Activated CD8-positive, alpha-beta T cell treated with anti-CD3 and anti-CD28 coated beads for 36 hours (primary cell): Measurements from ENCODE around the gene LRR1. TPM values are rescaled to one million over a fixed set of nuclear protein-coding genes. Genes with fewer than 3 reads are reported as not detected.
A peak's percentile ranks its signal among the peaks of the same experiment; 100 is the strongest.
"Not testable (repeated sequence)": the region's sequence is repeated elsewhere in the genome, so short reads cannot be mapped to it uniquely, and the experiment has no call there.

Source experiments
- ATAC-seq: fragments of 200-7000 bp; cut with Tn5 transposase; one replicate; pipeline ENCODE4 v1.10.0; 2021; ENCODE audit warnings: mild to moderate bottlenecking, moderate library complexity
- CTCF ChIA-PET: fragments of 350-600 bp; sonication (Branson Sonifier 250); formaldehyde crosslinking; loops from one replicate; lab custom pipeline; 2021; ENCODE audit warnings: antibody characterized with exemption; lab: Charles Lee
- POLR2A ChIA-PET: fragments of 350-600 bp; sonication (Branson Sonifier 250); formaldehyde crosslinking; loops from one replicate; lab custom pipeline; 2021; ENCODE audit warnings: antibody characterized with exemption; lab: Charles Lee
- DNase-seq: peaks from one replicate; pipeline ENCODE4 v3.0.0-alpha.2; 2020
- H3K27ac Mint-ChIP-seq: one replicate; pipeline ENCODE4 v1.8.0; 2021; ENCODE audit warnings: mild to moderate bottlenecking, mixed read lengths
- H3K27me3 Mint-ChIP-seq: one replicate; pipeline ENCODE4 v1.8.0; 2021; ENCODE audit warnings: mixed read lengths
- H3K36me3 Mint-ChIP-seq: one replicate; pipeline ENCODE4 v1.8.0; 2021; ENCODE audit warnings: low read depth, mixed read lengths
- H3K4me1 Mint-ChIP-seq: one replicate; pipeline ENCODE4 v1.8.0; 2021; ENCODE audit warnings: low read depth, mixed read lengths
- H3K4me3 Mint-ChIP-seq: one replicate; pipeline ENCODE4 v1.8.0; 2021; ENCODE audit warnings: mild to moderate bottlenecking, moderate library complexity, mixed read lengths
- H3K9me3 Mint-ChIP-seq: one replicate; pipeline ENCODE4 v1.8.0; 2021; ENCODE audit warnings: mixed read lengths
- intact Hi-C: fragments of 100-400 bp; cut with micrococcal nuclease; formaldehyde crosslinking; loops from one replicate; pipeline ENCODE4 v1.10.0; 2022
- total RNA-seq, 2 experiments: library from RNA; stranded (reverse); gene quantifications; one replicate each; pipeline ENCODE4 v1.2.3, GENCODE V29; 2021
- TF ChIP-seq, protein P1 (sequence below): fragments of 200-600 bp; IDR thresholded peaks from one replicate; pipeline ENCODE4 v1.8.0; 2022; ENCODE audit warnings: antibody characterized with exemption, mild to moderate bottlenecking

LRR1 gene
- total RNA-seq, 2 experiments from 2014 or later = 44.3 to 46.4 TPM

DNA sequence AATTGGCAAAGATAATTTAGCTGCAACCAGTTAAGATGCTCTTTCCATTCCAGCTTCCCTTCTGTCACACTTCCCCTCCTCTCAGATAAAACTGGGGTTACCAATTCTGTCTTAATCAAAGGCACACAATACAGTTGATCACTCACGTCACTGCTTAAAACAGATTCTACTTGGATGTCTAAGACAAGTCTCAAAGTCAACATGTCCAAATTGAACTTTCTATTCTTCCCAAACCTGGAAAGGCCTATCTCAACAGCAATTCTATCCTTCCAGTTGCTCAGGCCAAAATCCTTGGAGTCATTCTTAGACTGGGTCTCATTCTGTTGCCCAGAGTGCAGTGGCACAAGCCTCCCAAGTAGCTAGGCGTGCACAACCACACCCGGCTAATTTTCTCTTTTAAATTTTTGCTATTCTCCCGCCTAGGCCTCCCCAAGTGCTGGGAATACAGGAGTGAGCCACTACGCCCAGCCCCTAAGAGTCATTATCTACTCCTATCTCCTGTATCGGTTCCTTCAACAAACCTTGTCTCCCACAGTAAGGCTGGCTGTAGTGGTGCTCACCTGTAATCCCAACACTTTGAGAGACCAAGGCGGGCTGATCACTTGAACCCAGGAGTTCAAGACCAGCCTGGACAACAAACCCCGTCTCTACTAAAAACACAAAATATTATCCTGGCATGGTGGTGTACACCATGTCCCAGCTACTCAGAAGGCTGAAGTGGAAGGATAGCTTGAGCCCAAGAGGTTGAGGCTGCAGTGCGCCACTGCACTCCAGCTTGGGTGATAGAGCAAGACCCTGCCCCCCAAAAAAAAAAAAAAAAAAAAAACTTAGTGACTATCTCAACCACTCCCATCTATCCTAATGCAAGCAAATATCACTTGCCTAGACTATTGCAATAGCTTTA, 17.3 kb upstream of the LRR1 start:
- Mint-ChIP-seq H3K36me3 (peaks cover 85% of the 10 kb centered on the region), H3K9me3 (no peaks in the 10 kb centered on the region), H3K4me3 (peak overlapping the region; percentile 91), H3K27me3 (peaks cover 2% of the 10 kb centered on the region), H3K27ac (peak overlapping the region; percentile 57), H3K4me1 (peaks cover 59% of the 10 kb centered on the region)
- no peak for DNase-seq
- ATAC-seq = no peak
- intact Hi-C loops = no loop called here
- POLR2A ChIA-PET = interaction anchor here (0.6 to 1.7 kb wide), 6 partner anchors 14 to 815 kb away, joined by 3 to 8 read pairs (median 3); partner anchors contain the start of genes CDKL1 and DNAAF2
- TF ChIP-seq, protein P1, sequence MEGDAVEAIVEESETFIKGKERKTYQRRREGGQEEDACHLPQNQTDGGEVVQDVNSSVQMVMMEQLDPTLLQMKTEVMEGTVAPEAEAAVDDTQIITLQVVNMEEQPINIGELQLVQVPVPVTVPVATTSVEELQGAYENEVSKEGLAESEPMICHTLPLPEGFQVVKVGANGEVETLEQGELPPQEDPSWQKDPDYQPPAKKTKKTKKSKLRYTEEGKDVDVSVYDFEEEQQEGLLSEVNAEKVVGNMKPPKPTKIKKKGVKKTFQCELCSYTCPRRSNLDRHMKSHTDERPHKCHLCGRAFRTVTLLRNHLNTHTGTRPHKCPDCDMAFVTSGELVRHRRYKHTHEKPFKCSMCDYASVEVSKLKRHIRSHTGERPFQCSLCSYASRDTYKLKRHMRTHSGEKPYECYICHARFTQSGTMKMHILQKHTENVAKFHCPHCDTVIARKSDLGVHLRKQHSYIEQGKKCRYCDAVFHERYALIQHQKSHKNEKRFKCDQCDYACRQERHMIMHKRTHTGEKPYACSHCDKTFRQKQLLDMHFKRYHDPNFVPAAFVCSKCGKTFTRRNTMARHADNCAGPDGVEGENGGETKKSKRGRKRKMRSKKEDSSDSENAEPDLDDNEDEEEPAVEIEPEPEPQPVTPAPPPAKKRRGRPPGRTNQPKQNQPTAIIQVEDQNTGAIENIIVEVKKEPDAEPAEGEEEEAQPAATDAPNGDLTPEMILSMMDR = no peak
- CTCF ChIA-PET = interaction anchor here (1.7 kb wide), 1 partner anchor 119 kb away, joined by 5 read pairs; no protein-coding TSS in a partner anchor

DNA sequence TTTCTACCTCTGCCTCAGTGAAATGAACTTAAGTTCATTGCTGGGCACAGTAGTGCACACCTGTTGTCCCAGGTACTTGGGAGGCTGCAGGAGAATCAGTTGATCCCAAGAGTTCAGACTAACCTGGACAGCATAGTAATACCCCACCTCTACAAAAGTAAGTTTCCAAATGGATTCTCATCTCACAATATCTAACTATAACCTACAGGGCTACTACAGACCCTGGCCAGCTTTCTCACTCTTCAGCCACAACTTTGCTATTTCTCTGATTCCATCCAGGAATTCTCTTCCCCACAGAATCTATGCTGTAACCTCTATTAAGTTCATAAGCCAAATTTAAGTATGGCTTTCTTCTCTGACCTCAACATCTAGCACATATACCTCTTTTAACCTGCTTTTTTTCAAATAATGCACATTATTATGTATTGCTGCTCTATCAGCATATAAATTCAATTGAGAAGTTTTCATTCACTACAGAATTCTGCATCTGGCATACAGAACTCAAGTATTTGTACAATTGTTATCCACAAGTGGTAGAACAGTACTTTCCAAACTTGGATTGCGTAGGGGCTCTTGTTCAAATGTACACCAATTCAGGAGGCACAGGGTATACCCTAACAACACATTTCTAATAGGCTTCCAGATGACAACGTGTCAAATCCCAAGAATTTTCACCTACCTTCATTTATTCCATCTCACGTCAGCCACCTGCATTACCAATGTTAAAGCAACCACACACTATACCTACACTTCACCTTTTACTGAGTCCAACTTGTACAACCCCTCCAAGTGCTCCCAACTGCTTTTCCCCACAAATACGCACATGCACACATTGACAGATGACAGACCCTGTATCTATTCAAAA, 16.4 kb upstream of the LRR1 start:
- ATAC-seq = no peak
- CTCF ChIA-PET = interaction anchor here (1.7 kb wide), 1 partner anchor 120 kb away, joined by 5 read pairs; no protein-coding TSS in a partner anchor
- H3K9me3 Mint-ChIP-seq = no peaks in the 10 kb centered on the region
- H3K27me3 Mint-ChIP-seq = peaks cover 2% of the 10 kb centered on the region
- peaks cover 78% of the 10 kb centered on the region for H3K36me3 Mint-ChIP-seq
- peak overlapping the region; percentile 91 for H3K4me3 Mint-ChIP-seq
- peaks cover 58% of the 10 kb centered on the region for H3K4me1 Mint-ChIP-seq
- no peak for DNase-seq
- TF ChIP-seq, protein P1 = no peak
- POLR2A ChIA-PET = interaction anchor here (0.6 to 5.8 kb wide), 6 partner anchors 13 to 56 kb away, joined by 3 to 110 read pairs (median 6); partner anchors contain the start of genes DNAAF2, LRR1, MGAT2 and RPL36AL
- intact Hi-C loops = no loop called here
- peak overlapping the region; percentile 57 for H3K27ac Mint-ChIP-seq

DNA sequence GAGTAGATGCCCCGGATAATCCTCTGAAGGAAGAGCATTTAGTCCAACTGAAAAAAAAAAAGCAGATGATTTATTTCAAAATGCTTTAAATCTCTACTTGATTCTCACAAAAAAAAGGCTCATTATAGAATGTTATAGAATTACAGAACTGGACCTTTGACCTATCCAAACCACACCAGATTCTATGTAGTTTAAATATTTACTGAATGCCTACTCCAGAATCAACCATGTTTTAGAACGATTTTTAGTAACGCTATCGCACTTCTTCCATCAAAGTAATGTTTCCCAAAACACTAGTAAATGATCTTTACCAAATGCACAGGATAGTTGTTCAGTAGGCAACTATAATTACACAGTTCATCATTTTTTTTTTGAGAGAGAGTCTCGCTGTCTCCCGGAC, 15.1 kb upstream of the LRR1 start:
- ChIA-PET POLR2A (interaction anchor here (1.4 to 5.8 kb wide), 5 partner anchors 13 to 51 kb away, joined by 3 to 110 read pairs (median 11); partner anchors contain the start of genes DNAAF2, LRR1, MGAT2 and RPL36AL), CTCF (no interaction called here)
- peaks cover 2% of the 10 kb centered on the region for H3K27me3 Mint-ChIP-seq
- ATAC-seq (no peak), DNase-seq (no peak)
- peaks cover 55% of the 10 kb centered on the region for H3K4me1 Mint-ChIP-seq
- no peaks in the 10 kb centered on the region for H3K9me3 Mint-ChIP-seq
- H3K4me3 Mint-ChIP-seq = peak overlapping the region; percentile 91
- TF ChIP-seq, protein P1 = no peak
- peaks cover 68% of the 10 kb centered on the region for H3K36me3 Mint-ChIP-seq
- H3K27ac Mint-ChIP-seq = peak overlapping the region; percentile 96
- intact Hi-C loops = no loop called here

DNA sequence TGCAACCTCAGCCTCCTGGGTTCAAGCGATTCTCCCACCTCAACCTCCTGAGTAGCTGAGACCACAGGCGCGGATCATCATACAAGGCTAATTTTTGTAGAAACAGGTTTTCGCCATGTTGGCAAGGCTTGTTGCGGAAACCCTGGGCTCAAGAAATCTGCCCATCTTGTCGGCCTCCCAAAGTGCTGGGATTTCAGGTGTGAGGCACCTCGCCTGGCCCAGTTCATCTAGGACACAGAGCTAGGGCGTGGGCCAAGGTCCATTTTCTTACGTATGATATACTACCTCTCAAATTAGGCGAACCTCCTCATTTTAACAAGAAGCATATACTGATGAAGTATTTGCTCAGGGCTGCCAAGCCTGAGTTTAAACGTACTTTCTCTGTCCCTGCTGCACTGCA, 14.7 kb upstream of the LRR1 start:
- peaks cover 64% of the 10 kb centered on the region for H3K36me3 Mint-ChIP-seq
- no peak for ATAC-seq
- H3K4me1 Mint-ChIP-seq = peaks cover 52% of the 10 kb centered on the region
- ChIA-PET POLR2A (interaction anchor here (1.4 to 5.8 kb wide), 7 partner anchors 10 to 51 kb away, joined by 3 to 110 read pairs (median 24); partner anchors contain the start of genes DNAAF2, LRR1, MGAT2 and RPL36AL), CTCF (interaction anchor here (4.5 kb wide), 1 partner anchor 37 kb away, joined by 25 read pairs; the partner anchor contains the start of genes MGAT2 and RPL36AL)
- H3K4me3 Mint-ChIP-seq = peak overlapping the region; percentile 91
- peaks cover 2% of the 10 kb centered on the region for H3K27me3 Mint-ChIP-seq
- DNase-seq = no peak
- TF ChIP-seq, protein P1 = no peak
- H3K9me3 Mint-ChIP-seq = no peaks in the 10 kb centered on the region
- intact Hi-C loops = no loop called here
- peak overlapping the region; percentile 96 for H3K27ac Mint-ChIP-seq

DNA sequence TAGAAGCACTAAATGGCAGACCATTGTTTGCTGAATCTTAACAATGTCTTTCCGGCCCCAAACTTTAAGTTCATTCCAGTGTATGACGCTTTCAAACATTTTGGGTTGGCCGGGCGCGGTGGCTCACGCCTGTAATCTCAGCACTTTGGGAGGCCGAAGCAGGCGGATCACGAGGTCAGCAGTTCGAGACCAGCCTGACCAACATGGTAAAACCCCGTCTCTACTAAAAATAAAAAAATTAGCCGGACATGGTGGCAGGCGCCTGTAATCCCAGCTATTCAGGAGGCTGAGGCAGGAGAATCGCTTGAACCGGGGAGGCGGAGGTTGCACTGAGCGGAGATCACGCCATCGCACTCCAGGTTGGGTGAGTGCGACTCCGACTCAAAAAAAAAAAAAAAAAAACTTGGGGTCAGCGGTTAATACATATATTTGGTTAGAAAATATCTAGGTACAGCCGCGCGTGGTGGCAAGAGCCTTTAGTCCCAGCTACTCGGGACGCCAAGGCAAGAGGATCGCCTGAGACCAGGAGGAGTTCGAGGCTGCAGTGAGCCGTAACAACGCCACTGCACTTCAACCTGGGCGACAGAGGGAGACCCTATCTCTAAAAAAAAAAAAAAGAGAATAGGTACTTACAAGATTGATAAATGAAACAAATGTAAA, 13.6 kb upstream of the LRR1 start:
- Mint-ChIP-seq H3K4me3 (peak overlapping the region; percentile 91), H3K27ac (peak overlapping the region; percentile 96), H3K4me1 (peaks cover 45% of the 10 kb centered on the region), H3K36me3 (peaks cover 57% of the 10 kb centered on the region)
- DNase-seq = peak; percentile 49
- ATAC-seq, H3K9me3 Mint-ChIP-seq, H3K27me3 Mint-ChIP-seq, intact Hi-C loops: not testable (repeated sequence)
- POLR2A ChIA-PET = interaction anchor here (0.6 to 5.8 kb wide), 15 partner anchors 8 to 852 kb away, joined by 3 to 110 read pairs (median 4); partner anchors contain the start of genes ARF6, DNAAF2, LRR1 and MGAT2
- CTCF ChIA-PET = interaction anchor here (0.7 to 4.5 kb wide), 6 partner anchors 14 to 277 kb away, joined by 3 to 25 read pairs (median 3); partner anchors contain the start of genes DNAAF2, LRR1, MGAT2 and RPL36AL
